Neural progenitor cell (in vitro differentiated cells): ENCODE data around the gene PSMB8. TPM values are rescaled to one million over a fixed set of nuclear protein-coding genes. Genes with fewer than 3 reads are reported as not detected.

Source experiments
- DNase-seq: peaks from one replicate; pipeline ENCODE4 v3.0.0-alpha.2; 2016; ENCODE audit warnings: low spot score
- H2AFZ ChIP-seq: fragments of 200-600 bp; sonication (generic); replicated peaks from 2 replicates; pipeline ENCODE4 v1.6.1; 2016; ENCODE audit warnings: antibody characterized with exemption
- H3F3A ChIP-seq: fragments of 200-600 bp; sonication (generic); 2 replicates; pipeline ENCODE4 v1.6.1; 2016; ENCODE audit warnings: antibody characterized with exemption, low read depth
- H3K27ac ChIP-seq: fragments of 200-600 bp; sonication (generic); 2 replicates; pipeline ENCODE4 v1.5.1; 2016; ENCODE audit warnings: mild to moderate bottlenecking
- H3K27me3 ChIP-seq: fragments of 200-600 bp; sonication (generic); 2 replicates; pipeline ENCODE4 v1.6.1; 2016; ENCODE audit warnings: mild to moderate bottlenecking, moderate library complexity
- H3K36me3 ChIP-seq: fragments of 200-600 bp; sonication (generic); 2 replicates; pipeline ENCODE4 v1.5.1; 2016
- H3K4me1 ChIP-seq: fragments of 200-600 bp; sonication (generic); 2 replicates; pipeline ENCODE4 v1.6.1; 2016; ENCODE audit warnings: mixed run types
- H3K4me2 ChIP-seq: fragments of 200-600 bp; sonication (generic); 2 replicates; pipeline ENCODE4 v1.6.1; 2016
- H3K4me3 ChIP-seq: fragments of 200-600 bp; sonication (generic); 2 replicates; pipeline ENCODE4 v1.5.1; 2016
- H3K79me2 ChIP-seq: fragments of 200-600 bp; sonication (generic); 2 replicates; pipeline ENCODE4 v1.6.1; 2016; ENCODE audit warnings: low read depth
- H3K9ac ChIP-seq: fragments of 200-600 bp; sonication (generic); 2 replicates; pipeline ENCODE4 v1.6.1; 2016
- H3K9me3 ChIP-seq: fragments of 200-600 bp; sonication (generic); 2 replicates; pipeline ENCODE4 v1.5.1; 2016; ENCODE audit warnings: low read depth
- H4K20me1 ChIP-seq: fragments of 200-600 bp; sonication (generic); 2 replicates; pipeline ENCODE4 v1.6.1; 2016; ENCODE audit warnings: low read depth
- H3K27ac Mint-ChIP-seq: 3 replicates; pipeline ENCODE4 v1.8.0; 2021; ENCODE audit warnings: mixed read lengths
- H3K27me3 Mint-ChIP-seq: 2 replicates; pipeline ENCODE4 v1.8.0; 2022; ENCODE audit warnings: low read depth, mild to moderate bottlenecking, inconsistent platforms, moderate library complexity, mixed read lengths; ENCODE audit not compliant: insufficient read depth
- H3K36me3 Mint-ChIP-seq: 3 replicates; pipeline ENCODE4 v1.8.0; 2021; ENCODE audit warnings: mixed read lengths
- H3K4me1 Mint-ChIP-seq: 3 replicates; pipeline ENCODE4 v1.8.0; 2021; ENCODE audit warnings: mixed read lengths
- H3K4me3 Mint-ChIP-seq: 3 replicates; pipeline ENCODE4 v1.8.0; 2021; ENCODE audit warnings: mild to moderate bottlenecking, moderate library complexity, mixed read lengths
- H3K9me3 Mint-ChIP-seq: 3 replicates; pipeline ENCODE4 v1.8.0; 2020; ENCODE audit warnings: mixed read lengths
- CTCF ChIP-seq: fragments of 200-600 bp; sonication (generic); IDR thresholded peaks from 2 replicates; pipeline ENCODE4 v1.5.1; 2017; ENCODE audit warnings: antibody characterized with exemption, mild to moderate bottlenecking
- EZH2 ChIP-seq: fragments of 200-600 bp; sonication (generic); IDR thresholded peaks from 2 replicates; pipeline ENCODE4 v1.6.1; 2017; ENCODE audit warnings: antibody characterized with exemption, mild to moderate bottlenecking, moderate library complexity
- EZH2phosphoT487 ChIP-seq: fragments of 200-600 bp; sonication (generic); IDR thresholded peaks from 2 replicates; pipeline ENCODE4 v1.6.1; 2017; ENCODE audit warnings: antibody characterized with exemption
- total RNA-seq: library from RNA; depleted of rRNA; stranded (reverse); fragments of >200 nt; gene quantifications from 2 replicates; pipeline ENCODE4 v1.2.3, GENCODE V29; 2015; ENCODE audit warnings: low replicate concordance

PSMB8 gene
- total RNA-seq, 1 donor from 2014 or later = 2.2 TPM

- no peaks in the 10 kb centered on the region for H3K36me3 ChIP-seq
- H3K4me2 ChIP-seq = no peak overlapping the region
- H3K4me3 ChIP-seq = no peak overlapping the region
- H3K9ac ChIP-seq = no peak overlapping the region
- no peaks in the 10 kb centered on the region for H4K20me1 ChIP-seq
- peaks cover 5% of the 10 kb centered on the region for H3K4me1 ChIP-seq
- no peak overlapping the region for H3K27ac ChIP-seq
- TF ChIP-seq EZH2phosphoT487 = no peak
- no peak overlapping the region for H3K27ac Mint-ChIP-seq
- DNase-seq = no peak
- H3K36me3 Mint-ChIP-seq = no peaks in the 10 kb centered on the region
- H3K4me1 Mint-ChIP-seq = peaks cover 6% of the 10 kb centered on the region
- no peaks in the 10 kb centered on the region for H3K79me2 ChIP-seq
- H2AFZ ChIP-seq = no peak overlapping the region
- no peaks in the 10 kb centered on the region for H3K9me3 ChIP-seq
- H3K27me3 Mint-ChIP-seq = peaks cover 2% of the 10 kb centered on the region
- no peaks in the 10 kb centered on the region for H3K27me3 ChIP-seq
- no peak overlapping the region for H3K4me3 Mint-ChIP-seq
- H3F3A ChIP-seq = peaks cover 5% of the 10 kb centered on the region
- H3K9me3 Mint-ChIP-seq = no peaks in the 10 kb centered on the region
Observed at GRCh38 chr6:32833664-32834063, 10.2 kb downstream of the PSMB8 start.

- no peak overlapping the region for H3K4me2 ChIP-seq
- H3K27me3 Mint-ChIP-seq = peaks cover 2% of the 10 kb centered on the region
Observed at GRCh38 chr6:32832535-32832934, 11.3 kb downstream of the PSMB8 start.

DNA sequence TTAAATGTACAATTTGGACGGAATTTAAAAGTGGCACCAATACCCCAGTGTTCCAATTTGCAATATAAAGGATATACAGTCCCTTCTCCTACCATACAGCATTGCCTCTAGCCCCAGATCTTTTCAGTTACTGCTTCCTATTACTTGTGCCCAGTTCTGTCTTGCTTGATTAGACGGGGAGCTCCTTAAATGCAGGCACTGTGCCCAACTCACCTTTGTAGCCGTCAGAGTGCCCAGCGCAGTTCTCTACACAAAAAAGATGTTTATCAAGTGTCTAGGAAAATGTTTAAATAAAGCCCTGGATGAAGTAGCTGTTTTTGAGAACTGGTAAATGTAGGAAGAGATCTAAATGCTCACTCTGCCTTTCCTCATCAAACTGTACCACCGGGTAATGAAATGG lies 12.9 kb downstream of the PSMB8 start:
- no peaks in the 10 kb centered on the region for H3K4me1 ChIP-seq
- no peaks in the 10 kb centered on the region for H3K27me3 ChIP-seq
- H3K9ac ChIP-seq = no peak overlapping the region
- H3K36me3 Mint-ChIP-seq = no peaks in the 10 kb centered on the region
- no peaks in the 10 kb centered on the region for H3K9me3 ChIP-seq
- H3K27ac Mint-ChIP-seq = no peak overlapping the region
- no peak overlapping the region for H3K4me3 Mint-ChIP-seq
- no peak overlapping the region for H3K4me2 ChIP-seq
- no peaks in the 10 kb centered on the region for H3K9me3 Mint-ChIP-seq
- peaks cover 2% of the 10 kb centered on the region for H3K27me3 Mint-ChIP-seq
- DNase-seq = no peak
- no peak overlapping the region for H2AFZ ChIP-seq
- no peaks in the 10 kb centered on the region for H3K4me1 Mint-ChIP-seq
- H3F3A ChIP-seq = no peaks in the 10 kb centered on the region
- H3K79me2 ChIP-seq = no peaks in the 10 kb centered on the region
- TF ChIP-seq EZH2phosphoT487 = no peak
- TF ChIP-seq EZH2 = no peak
- no peak for TF ChIP-seq CTCF
- H3K27ac ChIP-seq = no peak overlapping the region
- H3K36me3 ChIP-seq = no peaks in the 10 kb centered on the region
- H4K20me1 ChIP-seq = no peaks in the 10 kb centered on the region
- H3K4me3 ChIP-seq = no peak overlapping the region

More at GRCh38 chr6:32832535-32832934, 11.3 kb downstream of the PSMB8 start:
- no peak overlapping the region for H3K9ac ChIP-seq
- DNase-seq = no peak
- no peaks in the 10 kb centered on the region for H3K4me1 ChIP-seq
- no peaks in the 10 kb centered on the region for H3K36me3 ChIP-seq
- Mint-ChIP-seq H3K36me3 (no peaks in the 10 kb centered on the region), H3K9me3 (no peaks in the 10 kb centered on the region), H3K4me3 (no peak overlapping the region), H3K4me1 (peaks cover 5% of the 10 kb centered on the region), H3K27ac (no peak overlapping the region)
- no peaks in the 10 kb centered on the region for H3K79me2 ChIP-seq
- H3K9me3 ChIP-seq = no peaks in the 10 kb centered on the region
- no peaks in the 10 kb centered on the region for H3K27me3 ChIP-seq
- no peak overlapping the region for H3K4me3 ChIP-seq
- no peaks in the 10 kb centered on the region for H3F3A ChIP-seq
- H4K20me1 ChIP-seq = no peaks in the 10 kb centered on the region
- H3K27ac ChIP-seq = no peak overlapping the region
- no peak overlapping the region for H2AFZ ChIP-seq
- TF ChIP-seq EZH2 = no peak
- no peak for TF ChIP-seq CTCF
- no peak for TF ChIP-seq EZH2phosphoT487

DNA sequence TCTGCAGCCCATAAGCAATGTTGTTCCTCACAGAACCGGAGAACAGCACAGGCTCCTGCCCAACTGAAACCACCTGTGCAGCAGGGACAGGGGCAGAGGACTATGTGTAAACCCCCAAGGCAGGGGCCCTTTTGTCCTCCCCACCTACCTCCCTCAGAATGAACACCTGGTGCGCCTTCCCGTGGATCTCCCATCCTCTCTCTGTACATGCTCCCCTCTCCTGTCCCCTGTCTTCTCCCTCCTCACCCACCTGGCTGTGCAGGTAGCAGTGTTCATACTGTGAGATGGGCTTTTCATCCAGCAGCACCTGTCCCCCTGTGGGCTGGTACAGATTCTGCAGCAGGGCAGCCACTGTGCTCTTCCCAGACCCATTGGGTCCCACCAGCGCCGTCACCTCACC lies 13.8 kb downstream of the PSMB8 start:
- H3K4me3 ChIP-seq = no peak overlapping the region
- no peaks in the 10 kb centered on the region for H3K4me1 ChIP-seq
- Mint-ChIP-seq H3K9me3 (no peaks in the 10 kb centered on the region), H3K27ac (no peak overlapping the region), H3K27me3 (no peaks in the 10 kb centered on the region), H3K36me3 (no peaks in the 10 kb centered on the region), H3K4me3 (no peak overlapping the region), H3K4me1 (no peaks in the 10 kb centered on the region)
- H2AFZ ChIP-seq = no peak overlapping the region
- H4K20me1 ChIP-seq = no peaks in the 10 kb centered on the region
- TF ChIP-seq EZH2phosphoT487 (no peak), EZH2 (no peak), CTCF (no peak)
- H3K79me2 ChIP-seq = no peaks in the 10 kb centered on the region
- no peak overlapping the region for H3K4me2 ChIP-seq
- no peak overlapping the region for H3K9ac ChIP-seq
- no peak overlapping the region for H3K27ac ChIP-seq
- H3F3A ChIP-seq = no peaks in the 10 kb centered on the region
- H3K9me3 ChIP-seq = no peaks in the 10 kb centered on the region
- no peaks in the 10 kb centered on the region for H3K36me3 ChIP-seq
- H3K27me3 ChIP-seq = no peaks in the 10 kb centered on the region
- no peak for DNase-seq
